Neural crest cell (in vitro differentiated cells): ENCODE measurements around the gene S100A8. TPM values are rescaled to one million over a fixed set of nuclear protein-coding genes. Genes with fewer than 3 reads are reported as not detected.
A peak's percentile ranks its signal among the peaks of the same experiment; 100 is the strongest.

Source experiments
- DNase-seq: peaks from one replicate; pipeline ENCODE4 v3.0.0; 2021; ENCODE audit warnings: low read depth, mixed read lengths, low spot score
- H3K27ac Mint-ChIP-seq: one replicate; pipeline ENCODE4 v1.8.0; 2021; ENCODE audit warnings: mild to moderate bottlenecking, mixed read lengths; ENCODE audit not compliant: unreplicated experiment
- H3K27me3 Mint-ChIP-seq: 2 replicates; pipeline ENCODE4 v1.8.0; 2021; ENCODE audit warnings: low read depth, mild to moderate bottlenecking, mixed read lengths
- H3K36me3 Mint-ChIP-seq: 2 replicates; pipeline ENCODE4 v1.8.0; 2021; ENCODE audit warnings: low read depth, mild to moderate bottlenecking, mixed read lengths
- H3K4me1 Mint-ChIP-seq: 2 replicates; pipeline ENCODE4 v1.8.0; 2021; ENCODE audit warnings: mixed read lengths
- H3K4me3 Mint-ChIP-seq: one replicate; pipeline ENCODE4 v1.8.0; 2021; ENCODE audit warnings: mild to moderate bottlenecking, mixed read lengths
- H3K9me3 Mint-ChIP-seq: 2 replicates; pipeline ENCODE4 v1.8.0; 2021; ENCODE audit warnings: mixed read lengths
- total RNA-seq: library from RNA; stranded (reverse); gene quantifications from 2 replicates; pipeline ENCODE4 v1.2.1, GENCODE V29; 2021
- TF ChIP-seq, protein P1 (sequence below): fragments of 200-600 bp; sonication (generic); conservative IDR thresholded peaks from 2 replicates; pipeline ENCODE4 v1.5.0; 2021; ENCODE audit warnings: antibody characterized with exemption, mild to moderate bottlenecking

S100A8 gene
- total RNA-seq, 1 donor from 2014 or later = not detected

GRCh38 chr1:153355445-153356071 lies 35.3 kb downstream of the S100A8 start:
- Mint-ChIP-seq H3K36me3 (no peaks in the 10 kb centered on the region), H3K4me1 (no peaks in the 10 kb centered on the region), H3K27me3 (peaks cover 27% of the 10 kb centered on the region), H3K27ac (no peak overlapping the region), H3K9me3 (no peaks in the 10 kb centered on the region), H3K4me3 (no peak overlapping the region)
- DNase-seq = peak; percentile 25
- TF ChIP-seq, protein P1, sequence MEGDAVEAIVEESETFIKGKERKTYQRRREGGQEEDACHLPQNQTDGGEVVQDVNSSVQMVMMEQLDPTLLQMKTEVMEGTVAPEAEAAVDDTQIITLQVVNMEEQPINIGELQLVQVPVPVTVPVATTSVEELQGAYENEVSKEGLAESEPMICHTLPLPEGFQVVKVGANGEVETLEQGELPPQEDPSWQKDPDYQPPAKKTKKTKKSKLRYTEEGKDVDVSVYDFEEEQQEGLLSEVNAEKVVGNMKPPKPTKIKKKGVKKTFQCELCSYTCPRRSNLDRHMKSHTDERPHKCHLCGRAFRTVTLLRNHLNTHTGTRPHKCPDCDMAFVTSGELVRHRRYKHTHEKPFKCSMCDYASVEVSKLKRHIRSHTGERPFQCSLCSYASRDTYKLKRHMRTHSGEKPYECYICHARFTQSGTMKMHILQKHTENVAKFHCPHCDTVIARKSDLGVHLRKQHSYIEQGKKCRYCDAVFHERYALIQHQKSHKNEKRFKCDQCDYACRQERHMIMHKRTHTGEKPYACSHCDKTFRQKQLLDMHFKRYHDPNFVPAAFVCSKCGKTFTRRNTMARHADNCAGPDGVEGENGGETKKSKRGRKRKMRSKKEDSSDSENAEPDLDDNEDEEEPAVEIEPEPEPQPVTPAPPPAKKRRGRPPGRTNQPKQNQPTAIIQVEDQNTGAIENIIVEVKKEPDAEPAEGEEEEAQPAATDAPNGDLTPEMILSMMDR = peak; percentile 66

DNA sequence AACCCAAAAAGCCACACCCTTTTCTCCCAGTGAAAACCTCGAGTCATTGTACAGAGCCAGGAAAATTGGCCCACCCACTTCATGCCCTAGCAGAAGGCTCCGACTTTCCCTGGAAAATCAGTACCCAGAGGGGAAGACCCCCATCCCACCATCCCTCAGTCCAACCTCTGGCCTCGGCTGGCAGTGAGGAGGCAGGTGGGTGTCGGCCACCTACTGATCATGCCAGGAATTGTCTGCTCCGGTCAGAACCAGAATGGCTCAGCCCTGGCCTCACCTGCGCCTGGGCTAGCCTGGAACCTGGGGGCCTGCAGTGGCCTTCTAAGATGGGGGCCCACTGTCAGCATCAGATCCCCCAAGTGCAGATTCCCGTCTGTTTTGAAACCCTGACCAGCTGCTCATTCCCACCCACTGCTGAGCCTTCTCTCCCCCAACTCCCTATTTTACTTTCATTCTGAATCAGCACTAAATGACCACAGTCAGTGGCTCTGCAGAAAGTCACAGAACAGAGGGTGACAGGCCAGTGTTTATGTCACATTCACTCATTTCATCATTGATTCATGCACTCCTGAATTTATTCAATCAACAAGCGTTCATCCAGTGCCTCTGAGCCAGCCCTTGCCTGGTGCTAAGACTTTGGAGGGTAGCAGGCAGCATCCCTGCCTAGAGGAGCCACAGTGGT lies 36.2 kb downstream of the S100A8 start:
- DNase-seq = no peak
- no peak overlapping the region for H3K27ac Mint-ChIP-seq
- H3K36me3 Mint-ChIP-seq = no peaks in the 10 kb centered on the region
- H3K4me3 Mint-ChIP-seq = no peak overlapping the region
- H3K27me3 Mint-ChIP-seq = peaks cover 35% of the 10 kb centered on the region
- no peaks in the 10 kb centered on the region for H3K9me3 Mint-ChIP-seq
- no peaks in the 10 kb centered on the region for H3K4me1 Mint-ChIP-seq
- TF ChIP-seq, protein P1 = no peak

- Mint-ChIP-seq H3K4me1 (no peaks in the 10 kb centered on the region), H3K4me3 (no peak overlapping the region), H3K27ac (no peak overlapping the region), H3K27me3 (peaks cover 47% of the 10 kb centered on the region), H3K9me3 (no peaks in the 10 kb centered on the region), H3K36me3 (no peaks in the 10 kb centered on the region)
- TF ChIP-seq, protein P1 = peak; percentile 64
- peak; percentile 5 for DNase-seq
Measured at GRCh38 chr1:153353226-153353947, 37.5 kb downstream of the S100A8 start.

- peak; percentile 56 for DNase-seq
- Mint-ChIP-seq H3K4me3 (no peak overlapping the region), H3K27me3 (peaks cover 52% of the 10 kb centered on the region), H3K9me3 (no peaks in the 10 kb centered on the region), H3K27ac (no peak overlapping the region), H3K36me3 (no peaks in the 10 kb centered on the region), H3K4me1 (no peaks in the 10 kb centered on the region)
- TF ChIP-seq, protein P1 = peak; percentile 98
Measured at GRCh38 chr1:153352523-153352922, 38.4 kb downstream of the S100A8 start.

DNA sequence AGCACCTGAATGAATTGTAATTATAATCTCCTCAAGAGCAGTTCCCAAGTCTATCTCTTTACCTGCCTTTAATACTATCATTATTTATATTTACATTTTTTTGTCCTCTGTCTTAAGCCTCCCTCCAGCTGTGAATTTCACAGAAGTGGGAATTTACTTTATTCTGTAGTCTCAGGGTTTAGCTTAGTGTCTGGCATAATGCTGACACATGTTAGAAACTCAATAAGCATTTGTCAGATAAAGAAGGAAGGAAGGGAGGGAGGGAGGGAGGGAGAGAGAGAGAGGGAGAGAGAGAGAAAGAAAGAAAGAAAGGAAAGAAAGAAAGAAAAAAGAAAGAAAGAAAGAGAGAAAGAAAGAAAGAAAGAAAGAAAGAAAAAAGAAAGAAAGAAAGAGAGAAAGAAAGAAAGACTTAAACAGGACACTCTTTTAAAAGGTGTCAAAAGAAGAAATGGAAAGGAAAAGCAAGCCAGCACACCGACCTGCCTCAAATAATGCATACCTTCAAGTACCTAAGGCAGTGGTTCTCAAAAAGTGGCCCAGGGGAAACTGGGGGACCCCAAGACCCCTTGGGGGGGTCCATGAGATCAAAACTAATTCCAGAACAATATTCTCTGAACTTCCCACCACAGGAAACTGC lies 40.4 kb downstream of the S100A8 start:
- no peak for DNase-seq
- no peaks in the 10 kb centered on the region for H3K4me1 Mint-ChIP-seq
- H3K27me3 Mint-ChIP-seq = peaks cover 64% of the 10 kb centered on the region
- H3K36me3 Mint-ChIP-seq = no peaks in the 10 kb centered on the region
- no peak overlapping the region for H3K4me3 Mint-ChIP-seq
- H3K27ac Mint-ChIP-seq = no peak overlapping the region
- TF ChIP-seq, protein P1 = no peak
- no peaks in the 10 kb centered on the region for H3K9me3 Mint-ChIP-seq
